Stimulated activated CD8-positive, alpha-beta memory T cell treated with anti-CD3 and anti-CD28 coated beads, Interleukin-12 subunit alpha, Interleukin-12 subunit beta, amount 100 ng/mL, for 1 hour (primary cell): ENCODE data around the gene ACADS.
A peak's percentile ranks its signal among the peaks of the same experiment; 100 is the strongest.

Experiments
- DNase-seq: peaks from one replicate; pipeline ENCODE4 v3.0.0-alpha.2; 2020; ENCODE audit warnings: low read depth

Gene ACADS

GRCh38 chr12:120725659-120726509 is at the start of gene ACADS:
Gene ACADS, plus strand, starts transcription at chr12:120725826. Its CDS starts 60 bp downstream, at chr12:120725886.
- peak; percentile 78 for DNase-seq

- no peak for DNase-seq
Observed at GRCh38 chr12:120677765-120678473, 47.7 kb upstream of the ACADS start.

- DNase-seq: no peak
Observed at GRCh38 chr12:120678572-120678971, 47.1 kb upstream of the ACADS start.

- DNase-seq: no peak
Observed at GRCh38 chr12:120680165-120680738, 45.4 kb upstream of the ACADS start.

GRCh38 chr12:120684523-120684932 is 41.1 kb upstream of the ACADS start:
- no peak for DNase-seq

GRCh38 chr12:120685522-120685921 is 40.1 kb upstream of the ACADS start:
- DNase-seq: no peak

- peak; percentile 96 for DNase-seq
Observed at GRCh38 chr12:120686151-120686689, 39.4 kb upstream of the ACADS start.

- peak; percentile 98 for DNase-seq
Observed at GRCh38 chr12:120686690-120687577, 38.7 kb upstream of the ACADS start, which contains the start of gene MLEC. Gene MLEC, plus strand, starts transcription at chr12:120687149. Its CDS starts 148 bp downstream, at chr12:120687297.

- DNase-seq: no peak
Observed at GRCh38 chr12:120687578-120688289, 37.9 kb upstream of the ACADS start.

- no peak for DNase-seq
Observed at GRCh38 chr12:120688527-120689071, 37.0 kb upstream of the ACADS start.

GRCh38 chr12:120689397-120690082 is 36.1 kb upstream of the ACADS start:
- DNase-seq: no peak

GRCh38 chr12:120690083-120690450 is 35.6 kb upstream of the ACADS start:
- DNase-seq: no peak

- no peak for DNase-seq
Observed at GRCh38 chr12:120690978-120691377, 34.6 kb upstream of the ACADS start.

GRCh38 chr12:120692524-120693033 is 33.0 kb upstream of the ACADS start:
- no peak for DNase-seq

- no peak for DNase-seq
Observed at GRCh38 chr12:120693848-120694247, 31.8 kb upstream of the ACADS start.

- DNase-seq: no peak
Observed at GRCh38 chr12:120696626-120697025, 29.0 kb upstream of the ACADS start.

GRCh38 chr12:120697344-120697743 is 28.3 kb upstream of the ACADS start:
- DNase-seq: no peak

- DNase-seq: no peak
Observed at GRCh38 chr12:120698665-120699064, 27.0 kb upstream of the ACADS start.

GRCh38 chr12:120699553-120699952 is 26.1 kb upstream of the ACADS start:
- DNase-seq: no peak

GRCh38 chr12:120700886-120701285 is 24.7 kb upstream of the ACADS start:
- DNase-seq: no peak
